GM19035 (cell line): ENCODE measurements around the gene DHRS7C.

Source experiments
- ATAC-seq: cut with Tn5 transposase; IDR thresholded peaks from one replicate; pipeline ENCODE4 v1.9.1; 2021; ENCODE audit not compliant: unreplicated experiment

The DHRS7C gene

DNA sequence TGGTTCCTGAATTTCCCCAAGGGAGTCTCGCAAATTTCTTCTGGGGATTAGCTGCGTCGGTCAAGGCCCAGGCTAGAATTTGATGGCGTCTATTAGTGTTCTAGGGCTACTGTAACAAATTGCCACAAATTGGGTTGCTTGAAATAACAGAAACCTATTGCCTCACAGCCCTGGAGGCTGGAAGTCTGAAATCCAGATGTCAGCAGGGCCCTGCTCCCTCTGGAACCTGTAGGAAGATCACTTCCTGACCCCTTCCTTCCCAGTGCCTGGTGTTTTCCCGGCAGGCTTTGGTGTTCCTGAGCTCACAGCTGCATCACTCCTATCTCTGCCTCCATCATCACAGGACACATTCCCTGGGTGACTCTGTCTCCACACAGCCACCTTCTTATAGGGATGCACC, 24.4 kb downstream of the DHRS7C start:
- no peak for ATAC-seq

DNA sequence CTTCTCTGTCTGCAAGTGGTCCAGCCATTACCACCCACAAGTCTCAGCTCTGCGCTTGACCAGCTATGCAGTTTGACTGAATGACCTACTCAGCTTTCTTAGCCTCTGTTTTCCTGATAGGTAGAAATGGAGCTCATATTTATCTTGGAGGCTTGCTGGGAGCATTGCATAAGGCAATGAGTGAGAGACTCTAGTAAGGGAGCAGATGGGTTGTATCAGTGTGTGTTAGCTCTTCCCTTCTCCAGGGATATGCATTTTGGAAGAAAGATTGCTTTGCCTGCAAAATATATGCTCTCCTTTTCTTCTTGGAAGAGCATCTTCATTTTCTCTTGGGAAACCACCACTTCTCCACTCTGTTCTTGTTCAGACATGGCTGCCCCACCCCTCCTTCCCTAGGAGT, 26.1 kb downstream of the DHRS7C start:
- no peak for ATAC-seq

DNA sequence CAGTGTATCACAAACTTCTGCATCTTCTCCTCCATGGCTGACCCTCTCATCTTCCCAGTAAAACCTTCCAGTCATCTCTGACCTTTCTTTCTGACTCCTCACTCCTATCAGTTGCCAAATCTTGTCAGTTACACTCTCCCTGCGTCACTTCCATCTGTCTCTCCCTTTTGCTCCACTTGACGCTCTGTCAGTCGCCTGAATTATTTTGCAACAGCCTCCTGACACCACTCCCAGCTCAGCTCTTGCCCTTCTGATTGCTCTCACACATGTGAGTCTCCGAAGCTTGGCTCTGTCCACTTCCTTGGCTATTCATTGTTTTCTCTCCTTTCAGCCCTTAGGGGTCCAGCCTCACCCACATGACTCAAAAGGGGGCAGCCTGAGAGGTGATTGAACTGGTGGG, 27.7 kb downstream of the DHRS7C start:
- ATAC-seq, result no peak

DNA sequence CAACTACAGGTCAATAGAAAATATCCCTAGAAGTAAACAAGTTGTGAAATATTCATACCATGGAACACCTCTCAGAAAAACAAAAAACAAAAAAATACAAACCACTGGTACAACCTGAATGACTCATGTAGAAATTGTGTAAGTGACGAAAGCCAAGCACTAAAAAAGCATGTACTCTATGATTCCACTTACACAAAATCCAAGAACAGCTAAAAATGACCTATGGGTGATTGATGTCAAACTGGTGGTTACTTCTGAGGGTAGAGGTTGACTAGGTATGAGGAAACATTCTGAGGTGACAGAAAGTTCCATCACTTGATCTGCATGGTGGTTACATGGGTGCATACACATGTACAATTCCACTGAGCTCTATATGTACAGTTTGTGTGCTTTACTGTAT, 31.1 kb downstream of the DHRS7C start:
- no peak for ATAC-seq

DNA sequence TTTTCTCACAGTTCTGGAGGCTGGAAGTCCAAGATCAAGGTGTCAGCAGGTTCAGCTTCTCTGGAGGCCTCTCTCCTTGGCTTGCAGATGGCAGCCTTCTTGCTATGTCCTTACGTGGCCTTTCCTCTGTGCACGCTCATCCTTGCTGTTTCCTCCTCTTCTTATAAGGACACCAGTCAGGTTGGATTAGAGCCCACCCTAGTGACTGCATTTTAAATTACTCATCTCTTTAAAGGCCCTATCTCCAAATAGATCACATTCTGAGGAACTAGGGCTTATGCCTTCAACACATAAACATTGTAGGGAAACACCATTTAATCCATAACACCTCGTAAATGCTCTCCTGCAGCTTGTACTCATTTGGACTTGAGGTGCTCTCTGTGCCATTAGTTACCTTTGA, 36.3 kb downstream of the DHRS7C start:
- no peak for ATAC-seq

DNA sequence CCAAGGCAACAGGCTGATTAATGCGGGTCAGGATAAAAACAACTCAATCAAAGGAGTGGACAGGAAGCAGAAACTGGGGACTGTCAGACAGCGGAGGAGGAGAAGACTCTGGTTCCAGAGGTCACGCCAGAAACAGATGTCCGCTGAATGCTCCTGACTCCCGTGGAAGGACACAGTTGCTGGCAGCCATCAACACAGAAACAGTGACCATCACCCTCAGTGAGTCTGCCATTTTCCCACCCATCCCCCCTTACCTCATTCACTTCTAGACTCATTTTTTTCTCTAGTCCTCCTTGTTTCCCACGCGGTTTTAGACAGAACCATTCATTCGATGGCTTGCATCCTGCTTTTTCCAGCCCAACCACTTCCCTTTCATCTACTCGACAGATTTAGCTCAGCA, 40.9 kb downstream of the DHRS7C start:
- ATAC-seq, result no peak

DNA sequence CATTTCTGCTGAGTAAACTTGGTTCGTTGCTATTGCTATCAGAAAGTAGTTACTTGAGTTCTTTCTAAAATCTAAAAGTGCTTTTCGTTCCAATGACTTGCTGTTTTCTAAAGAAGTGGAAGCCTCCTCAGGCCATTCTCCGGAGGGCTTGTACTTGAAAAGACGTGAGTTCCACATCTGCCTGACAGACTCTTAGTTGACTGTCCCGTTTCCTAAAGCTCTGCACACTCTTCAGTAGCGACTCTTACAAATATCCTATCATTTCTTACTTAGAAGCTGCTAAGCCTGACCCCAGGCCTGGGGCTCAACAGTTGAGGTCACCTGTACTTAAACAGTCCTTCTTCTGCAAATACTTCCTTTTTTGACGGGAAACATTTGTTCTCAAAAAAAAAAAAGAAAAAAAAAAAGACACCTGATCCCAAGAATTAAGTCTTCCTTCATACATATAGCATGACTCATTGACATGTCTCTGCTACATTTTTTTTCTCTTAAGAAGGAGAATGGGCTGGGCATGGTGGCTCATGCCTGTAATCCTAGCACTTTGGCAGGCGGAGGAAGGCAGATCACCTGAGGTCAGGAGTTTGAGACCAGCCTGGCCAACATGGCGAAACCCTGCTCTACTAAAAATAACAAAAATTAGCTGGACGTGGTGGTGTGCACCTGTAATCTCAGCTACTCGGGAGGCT, 61.5 kb downstream of the DHRS7C start:
- ATAC-seq, result no peak

DNA sequence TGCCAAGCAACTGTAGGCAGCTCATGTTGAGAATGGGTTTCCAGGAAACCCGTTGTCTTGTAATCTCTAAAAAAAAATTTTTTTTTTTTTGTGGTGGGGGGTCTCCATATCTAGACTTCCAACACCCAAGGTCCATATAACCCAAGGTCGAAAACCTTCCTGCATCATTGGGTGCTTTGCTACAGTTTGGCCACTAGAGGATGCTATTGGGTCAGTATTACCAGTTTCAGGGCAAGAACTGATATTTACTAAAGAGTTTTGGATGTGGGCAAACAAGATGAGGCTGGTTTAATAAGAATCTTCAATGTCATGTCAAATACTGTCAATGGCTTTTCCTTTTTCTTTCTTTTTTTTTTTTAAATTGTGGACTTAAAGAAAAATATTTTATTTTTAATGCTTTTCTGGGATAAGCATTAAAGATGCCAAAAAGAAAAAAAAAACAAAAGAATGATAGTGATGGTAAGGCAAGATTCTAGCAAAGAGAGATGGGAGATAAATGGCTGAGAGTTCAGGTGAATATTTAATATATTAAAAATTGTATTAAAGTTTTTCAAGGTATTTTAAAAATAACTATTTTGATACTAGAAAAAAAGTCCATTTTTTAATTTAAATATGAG, 62.2 kb downstream of the DHRS7C start:
- no peak for ATAC-seq

DNA sequence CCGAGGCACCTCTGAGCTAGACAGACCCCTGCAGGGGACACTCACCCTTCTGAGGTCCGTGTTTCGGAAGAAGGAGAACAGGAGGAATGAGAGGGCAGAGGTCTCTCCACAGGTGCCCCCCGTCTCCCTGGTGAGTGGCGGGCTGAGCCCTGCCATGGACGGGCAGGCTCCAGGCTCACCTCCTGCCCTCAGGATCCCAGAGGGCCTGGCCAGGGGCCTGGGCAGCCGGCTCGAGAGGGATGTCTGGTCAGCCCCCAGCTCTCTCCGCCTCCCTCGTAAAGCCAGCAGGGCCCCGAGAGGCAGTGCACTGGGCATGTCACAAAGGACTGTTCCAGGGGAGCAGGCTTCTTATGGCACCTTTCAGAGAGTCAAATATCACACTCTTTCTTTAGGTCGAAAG, 62.8 kb downstream of the DHRS7C start:
- ATAC-seq, result no peak

DNA sequence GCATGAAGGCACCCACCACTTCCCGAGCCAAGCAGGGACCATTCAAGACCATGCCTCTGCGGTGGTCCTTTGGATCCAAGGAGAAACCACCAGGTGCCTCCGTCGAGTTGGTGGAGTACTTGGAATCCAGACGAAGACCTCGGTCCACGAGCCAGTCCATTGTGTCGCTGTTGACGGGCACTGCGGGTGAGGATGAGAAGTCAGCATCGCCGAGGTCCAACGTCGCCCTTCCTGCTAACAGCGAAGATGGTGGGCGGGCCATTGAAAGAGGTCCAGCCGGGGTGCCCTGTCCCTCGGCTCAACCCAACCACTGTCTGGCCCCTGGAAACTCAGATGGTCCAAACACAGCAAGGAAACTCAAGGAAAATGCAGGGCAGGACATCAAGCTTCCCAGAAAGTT, 63.4 kb downstream of the DHRS7C start:
- ATAC-seq, result no peak

DNA sequence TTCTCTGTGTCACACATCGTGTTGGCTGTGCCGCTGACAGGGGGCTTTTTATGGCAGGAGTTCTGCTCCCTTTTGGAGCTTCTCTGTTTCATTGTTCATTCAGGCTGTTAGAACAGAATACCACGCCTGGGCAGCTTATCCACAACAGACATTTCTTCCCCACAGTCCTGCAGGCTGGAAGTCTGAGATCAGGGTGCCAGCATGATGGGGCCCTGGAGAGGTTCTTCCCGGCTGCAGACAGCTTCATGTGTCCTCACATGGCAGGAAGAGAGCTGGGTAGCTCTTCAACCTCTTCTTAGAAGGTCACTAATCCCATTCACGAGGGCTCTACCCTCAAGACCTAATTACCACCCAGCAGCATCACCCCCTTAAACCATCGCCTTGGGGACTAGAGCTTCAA, 65.1 kb downstream of the DHRS7C start:
- no peak for ATAC-seq

DNA sequence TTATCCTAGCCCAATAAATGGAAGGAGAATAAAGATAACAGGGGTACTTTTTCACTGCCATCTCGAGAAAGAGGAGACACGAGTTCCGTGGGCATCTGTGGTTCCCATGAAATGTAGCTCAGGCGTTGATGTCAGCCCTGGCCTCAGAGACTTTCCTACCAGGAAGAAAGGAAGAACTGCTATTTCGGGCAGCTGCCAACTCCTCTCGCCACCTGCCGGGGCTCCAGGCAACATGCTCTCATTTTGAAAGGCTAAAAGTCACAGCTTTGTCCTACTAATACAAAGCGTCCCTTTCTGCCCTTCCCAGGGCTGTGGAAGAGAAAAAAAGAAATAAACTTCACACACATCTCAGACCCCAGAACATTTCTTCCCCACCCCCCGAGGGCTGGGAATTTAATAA, 65.8 kb downstream of the DHRS7C start:
- no peak for ATAC-seq
